Vagina (tissue), 2 donors: Measurements from ENCODE around the gene LALBA.

Experiments
- CTCF ChIP-seq, 3 experiments: fragments of 450-650 bp in 2 of 3; fragments of 200-600 bp in 1 of 3; sonication (generic) in 1 of 3; IDR thresholded peaks; one replicate each; pipeline ENCODE4 v1.5.1; 2017 to 2019; ENCODE audit warnings: antibody characterized with exemption in 3 of 3, mild to moderate bottlenecking in 2 of 3, moderate library complexity in 2 of 3
- POLR2AphosphoS5 ChIP-seq, 2 donors: sonication (generic); formaldehyde crosslinking; IDR thresholded peaks; one replicate each; pipeline ENCODE4 v1.9.0; 2017; ENCODE audit warnings: antibody characterized with exemption in 2 of 2, mild to moderate bottlenecking in 2 of 2, low read depth in 1 of 2; ENCODE audit not compliant: insufficient read depth in 1 of 2

- TF ChIP-seq CTCF (IDR thresholded peaks at IDR 0.05) (no peak), POLR2AphosphoS5 (IDR thresholded peaks at IDR 0.05; ENCODE audit: insufficient read depth in 1 of 2, low read depth in 1 of 2) (no peak)
Observed at GRCh38 chr12:48525332-48525731, 44.5 kb downstream of the LALBA start, which contains the start of gene OR8S1.
